Astrocyte (in vitro differentiated cells and primary cell): ENCODE data around the gene ST6GALNAC1.

Source experiments
- EZH2 ChIP-seq: IDR thresholded peaks from 2 replicates; pipeline ENCODE4 v1.6.1; 2012; ENCODE audit warnings: mild to moderate bottlenecking, low read length, inconsistent platforms; ENCODE audit not compliant: insufficient read depth
- TF ChIP-seq, protein P1 (sequence below): IDR thresholded peaks from 2 replicates; pipeline ENCODE4 v1.5.1; 2011; ENCODE audit warnings: low read depth, mild to moderate bottlenecking, inconsistent platforms, low read length, moderate library complexity; ENCODE audit not compliant: insufficient read depth

DNA sequence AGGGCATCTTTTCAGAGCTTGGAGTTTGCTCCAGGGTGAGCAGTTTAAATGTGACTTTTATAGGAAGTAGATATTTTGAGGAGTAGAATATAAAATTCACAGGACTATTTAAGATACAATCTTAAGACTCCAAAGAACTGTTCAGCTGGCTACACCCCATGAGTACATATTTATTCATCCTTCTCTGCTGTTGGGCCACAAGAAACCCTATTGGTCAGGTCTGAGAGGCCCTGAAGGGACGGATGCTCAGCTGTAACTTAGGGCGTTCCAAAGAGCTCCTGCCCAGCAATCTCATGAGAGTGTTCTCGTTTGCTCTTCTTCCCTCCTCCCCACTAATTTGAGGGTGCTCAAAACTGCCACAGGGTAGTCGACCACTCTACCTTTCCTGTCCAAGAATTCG, 65.2 kb downstream of the ST6GALNAC1 start:
- TF ChIP-seq, protein P1, sequence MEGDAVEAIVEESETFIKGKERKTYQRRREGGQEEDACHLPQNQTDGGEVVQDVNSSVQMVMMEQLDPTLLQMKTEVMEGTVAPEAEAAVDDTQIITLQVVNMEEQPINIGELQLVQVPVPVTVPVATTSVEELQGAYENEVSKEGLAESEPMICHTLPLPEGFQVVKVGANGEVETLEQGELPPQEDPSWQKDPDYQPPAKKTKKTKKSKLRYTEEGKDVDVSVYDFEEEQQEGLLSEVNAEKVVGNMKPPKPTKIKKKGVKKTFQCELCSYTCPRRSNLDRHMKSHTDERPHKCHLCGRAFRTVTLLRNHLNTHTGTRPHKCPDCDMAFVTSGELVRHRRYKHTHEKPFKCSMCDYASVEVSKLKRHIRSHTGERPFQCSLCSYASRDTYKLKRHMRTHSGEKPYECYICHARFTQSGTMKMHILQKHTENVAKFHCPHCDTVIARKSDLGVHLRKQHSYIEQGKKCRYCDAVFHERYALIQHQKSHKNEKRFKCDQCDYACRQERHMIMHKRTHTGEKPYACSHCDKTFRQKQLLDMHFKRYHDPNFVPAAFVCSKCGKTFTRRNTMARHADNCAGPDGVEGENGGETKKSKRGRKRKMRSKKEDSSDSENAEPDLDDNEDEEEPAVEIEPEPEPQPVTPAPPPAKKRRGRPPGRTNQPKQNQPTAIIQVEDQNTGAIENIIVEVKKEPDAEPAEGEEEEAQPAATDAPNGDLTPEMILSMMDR: no peak
- TF ChIP-seq EZH2: no peak
